G401.6 (cell line): ENCODE data around the gene PLSCR4.
"Not testable (repeated sequence)": the region's sequence is repeated elsewhere in the genome, so short reads cannot be mapped to it uniquely, and the experiment has no call there.

Experiments used
- FAIRE-seq: peaks from 2 replicates; lab custom pipeline; 2012; peaks lifted over from hg19 to GRCh38; lab: Jason Lieb, UNC

Gene PLSCR4

DNA sequence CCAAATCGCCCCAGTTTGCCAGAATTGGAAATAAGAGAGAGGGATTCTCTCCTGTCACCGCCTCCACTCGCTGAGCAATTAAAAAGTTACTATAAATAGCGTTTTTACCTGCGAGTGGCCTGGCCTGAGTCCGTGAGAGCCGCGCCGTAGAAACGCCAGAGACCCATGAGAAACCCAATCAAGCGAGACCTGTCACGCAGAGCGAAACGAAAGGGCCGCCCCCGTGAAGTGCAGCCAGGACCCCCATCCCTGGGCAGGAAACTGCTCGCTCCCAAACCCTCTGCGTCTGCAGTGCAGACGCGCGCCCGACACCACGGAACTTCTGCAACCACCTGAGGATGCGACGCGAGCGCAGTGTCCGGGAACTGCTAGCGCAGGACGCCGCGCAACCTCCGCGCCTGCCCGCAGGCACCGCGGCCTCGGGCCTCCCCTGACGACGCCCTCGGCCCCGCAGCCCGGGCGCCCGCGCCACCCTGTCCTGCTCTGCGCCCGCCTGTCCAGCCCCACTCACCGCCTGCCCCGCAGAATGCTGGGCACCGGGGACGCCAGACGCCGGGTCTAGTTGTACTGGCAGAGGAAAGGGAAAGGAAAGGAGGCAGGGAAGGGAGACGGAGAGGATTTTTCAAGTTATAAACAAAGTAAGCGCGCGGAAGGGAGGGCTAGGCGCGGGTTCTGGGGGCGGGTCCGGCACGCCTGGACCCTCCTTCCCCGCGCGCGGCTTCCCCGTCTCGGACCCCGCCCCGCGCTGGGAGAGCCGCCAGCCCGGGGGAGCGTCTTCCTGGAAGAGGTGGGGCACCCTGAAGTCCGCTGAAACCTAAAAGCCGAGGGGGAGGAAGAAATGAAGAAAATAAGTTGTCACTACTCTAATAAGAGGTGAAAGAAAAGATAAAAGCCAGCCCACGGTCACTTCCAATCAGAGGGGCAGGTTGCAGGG lies at the start of gene PLSCR4:
Gene PLSCR4, minus strand, starts transcription at position 657 of the 934 bp plus-strand sequence. CDS start 29,034 bp downstream, outside the sequence.
- FAIRE-seq, result no peak

GRCh38 chr3:146293401-146293800 lies 42.5 kb upstream of the PLSCR4 start:
- FAIRE-seq, result not testable (repeated sequence)

DNA sequence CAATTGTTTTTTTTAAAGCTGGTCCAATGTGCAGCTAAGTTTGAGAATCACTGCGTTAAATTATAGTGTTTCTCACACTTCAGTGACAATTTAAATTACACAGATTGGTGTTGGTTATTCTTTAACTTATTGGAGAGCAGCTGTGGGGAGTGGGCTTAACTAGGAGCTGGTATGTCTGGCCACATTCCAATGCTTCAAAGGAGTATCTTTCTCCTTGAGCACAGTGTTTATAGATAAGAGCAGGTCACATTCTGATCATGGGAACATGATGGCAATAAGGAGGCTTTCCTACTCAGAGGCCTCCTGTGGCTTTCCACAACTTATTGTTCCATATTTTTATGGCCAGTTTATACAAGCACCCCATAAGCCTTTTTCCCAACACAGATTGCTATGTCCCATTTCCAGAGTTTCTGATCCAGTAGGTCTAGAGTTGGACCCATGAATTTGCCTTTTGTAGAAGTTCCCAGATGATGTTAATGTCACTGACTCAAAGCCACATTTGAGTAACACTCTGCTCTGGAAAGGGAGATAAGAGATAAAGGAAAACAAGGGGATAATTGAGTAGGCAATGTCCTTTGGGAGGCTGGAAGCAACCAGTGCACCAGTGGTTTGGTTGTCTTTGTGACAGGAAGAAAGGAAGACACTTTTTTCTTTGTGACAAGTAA lies 33.0 kb upstream of the PLSCR4 start:
- FAIRE-seq, result no peak

DNA sequence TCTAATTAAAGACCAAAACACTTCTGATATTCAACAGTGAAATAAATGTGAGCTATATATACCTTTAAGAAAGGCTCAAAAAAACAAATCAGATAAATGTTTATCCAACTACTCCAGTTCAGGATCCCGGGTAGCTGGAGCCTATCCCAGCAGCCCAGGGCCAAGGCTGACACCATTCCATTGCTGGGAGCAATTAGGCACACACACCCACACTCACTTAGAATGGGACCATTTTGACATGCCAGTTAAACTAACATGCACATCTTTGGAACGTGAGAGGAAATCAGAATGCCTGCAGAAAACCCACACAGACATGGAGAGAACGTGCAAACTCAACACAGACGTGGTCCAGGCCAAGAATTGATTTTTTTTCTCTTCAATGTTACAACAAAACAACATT lies 30.0 kb upstream of the PLSCR4 start:
- FAIRE-seq, result no peak

DNA sequence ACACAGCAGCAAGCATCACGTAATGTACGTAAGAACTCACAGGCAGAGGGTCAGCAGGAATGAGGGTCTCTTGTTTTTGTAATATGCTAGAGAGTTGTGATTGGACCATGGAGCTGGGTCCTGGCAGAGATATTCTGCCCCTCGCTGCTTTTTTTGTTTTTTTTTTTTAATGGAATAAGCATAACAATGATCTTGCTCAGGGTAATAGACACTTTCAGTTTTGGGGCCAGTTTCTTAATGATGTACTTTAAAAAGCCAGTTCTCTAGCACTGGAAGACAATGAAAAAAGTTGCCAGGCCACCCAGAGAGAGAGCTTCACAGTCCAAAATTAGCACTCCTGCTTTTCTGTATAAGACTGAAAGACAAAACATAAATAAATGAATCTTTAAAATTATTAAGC lies 29.0 kb upstream of the PLSCR4 start:
- FAIRE-seq, result no peak

GRCh38 chr3:146279013-146279412 lies 28.1 kb upstream of the PLSCR4 start:
- FAIRE-seq, result no peak

- FAIRE-seq, result no peak
Measured at GRCh38 chr3:146277953-146278631, 27.2 kb upstream of the PLSCR4 start.

DNA sequence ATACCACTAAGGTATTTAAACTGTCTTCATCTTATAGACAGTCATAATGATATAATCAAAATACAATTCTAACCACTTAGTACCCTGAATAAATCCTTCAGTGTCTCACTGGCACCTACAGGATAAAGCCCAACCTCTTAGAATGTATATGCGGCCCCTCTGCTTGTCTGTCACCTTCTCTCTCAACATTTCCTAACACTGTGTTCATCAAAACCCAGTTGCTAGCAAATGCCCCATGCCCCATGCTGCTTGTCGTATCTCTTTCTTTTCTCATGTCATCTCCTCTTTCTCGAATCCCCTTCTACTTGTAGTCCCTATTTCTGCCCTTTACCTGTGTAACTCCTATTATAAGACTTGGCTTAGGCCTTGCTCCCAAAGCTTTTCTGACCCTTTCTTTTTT lies 24.6 kb upstream of the PLSCR4 start:
- no peak for FAIRE-seq

GRCh38 chr3:146274833-146275232 lies 23.9 kb upstream of the PLSCR4 start:
- FAIRE-seq, result no peak

DNA sequence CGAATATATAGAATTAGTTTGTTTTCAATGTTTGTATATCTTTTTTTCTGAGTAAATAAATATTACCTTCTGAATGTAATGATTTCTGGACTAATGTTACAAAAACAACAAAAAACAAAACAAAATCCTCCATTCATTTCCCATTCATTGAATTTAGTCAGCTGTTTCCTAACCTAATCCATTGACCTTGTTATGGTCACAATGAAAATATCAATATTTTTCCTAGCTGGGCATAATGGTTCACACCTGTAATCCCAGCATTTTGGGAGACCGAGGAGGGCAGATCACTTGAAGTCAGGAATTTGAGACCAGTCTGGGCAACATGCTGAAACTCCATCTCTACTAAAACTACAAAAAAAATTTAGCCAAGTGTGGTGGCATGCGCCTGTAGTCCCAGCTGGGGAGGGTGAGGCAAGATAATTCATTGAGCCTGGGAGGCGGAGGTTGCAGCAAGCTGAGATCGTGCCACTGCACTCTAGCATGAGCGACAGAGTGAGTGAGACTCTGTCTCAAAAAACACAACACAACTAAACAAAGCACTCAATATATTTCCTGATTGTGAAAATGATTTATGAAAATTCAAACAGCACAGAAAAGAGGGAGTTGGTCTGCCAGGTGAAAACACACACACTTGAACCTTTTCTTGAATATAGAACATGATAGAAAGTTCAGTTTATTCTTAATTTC lies 23.0 kb upstream of the PLSCR4 start:
- FAIRE-seq, result no peak

- no peak for FAIRE-seq
Measured at GRCh38 chr3:146271180-146271579, 20.3 kb upstream of the PLSCR4 start.

- FAIRE-seq, result no peak
Measured at GRCh38 chr3:146269271-146269670, 18.4 kb upstream of the PLSCR4 start.

DNA sequence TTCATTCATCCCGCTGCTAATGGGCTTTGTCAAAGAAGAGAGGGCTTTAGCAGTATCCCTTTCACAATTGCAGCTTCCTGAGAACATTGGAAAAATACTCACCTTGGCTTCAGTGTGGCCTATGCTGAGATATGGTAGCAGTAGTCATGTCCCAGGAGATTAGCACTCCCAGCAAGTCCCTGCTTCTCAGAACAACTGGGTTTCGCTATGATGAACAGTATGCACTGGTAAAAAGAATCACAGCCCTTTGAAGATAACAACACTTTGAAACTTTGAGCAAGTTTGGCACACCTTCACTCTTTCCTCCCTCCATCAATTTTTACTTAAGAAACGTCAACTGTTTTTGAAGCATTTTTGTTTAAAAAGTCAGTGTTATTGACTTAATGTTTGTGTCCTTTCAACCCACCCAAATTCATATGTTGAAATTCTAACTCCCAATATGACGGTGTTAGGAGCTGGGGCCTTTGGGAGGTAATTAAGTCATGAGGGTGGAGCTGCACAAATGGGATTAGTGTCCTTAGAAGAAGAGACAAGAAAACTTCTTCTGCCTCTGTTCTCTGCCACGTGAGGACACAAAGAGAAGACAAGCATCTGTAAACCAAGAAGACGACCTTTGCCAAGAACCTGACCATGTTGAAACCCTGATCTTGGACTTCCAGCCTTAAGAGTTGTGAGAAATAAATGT lies 17.8 kb upstream of the PLSCR4 start:
- FAIRE-seq, result no peak

GRCh38 chr3:146265720-146266119 lies 14.8 kb upstream of the PLSCR4 start:
- no peak for FAIRE-seq

DNA sequence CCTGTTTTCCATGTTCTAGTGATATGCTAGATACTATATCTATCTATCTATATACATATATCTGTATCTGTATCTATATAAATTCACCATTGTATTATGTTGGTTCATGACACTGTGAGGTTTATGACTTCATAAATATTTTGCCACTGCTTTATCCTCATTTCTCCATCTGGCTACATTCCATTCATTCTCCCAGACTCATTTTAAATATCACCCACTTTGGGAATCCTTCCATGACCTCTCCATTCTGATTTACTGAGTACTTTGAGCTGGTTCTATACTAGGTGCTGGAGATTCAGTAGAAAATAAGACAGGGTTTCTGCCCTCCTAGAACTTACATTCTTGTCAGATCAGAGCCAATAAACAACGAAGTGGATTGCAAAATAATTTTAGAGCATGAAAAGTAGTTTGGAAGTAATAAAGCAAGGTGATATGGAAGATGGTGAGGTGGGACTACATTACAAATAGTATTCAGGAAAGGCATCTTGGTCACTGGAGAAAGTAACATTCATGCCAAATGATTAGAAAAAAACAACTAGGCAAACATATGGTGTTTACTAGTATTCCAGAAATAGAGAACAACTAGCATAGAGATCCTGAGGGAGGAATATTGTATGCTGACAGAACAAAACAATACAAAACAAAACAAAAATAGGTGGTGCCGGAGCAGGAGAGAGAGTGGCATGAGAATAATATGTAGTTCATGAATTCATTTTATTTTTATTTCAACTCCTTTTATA lies 11.6 kb upstream of the PLSCR4 start:
- FAIRE-seq, result no peak

GRCh38 chr3:146259880-146260589 lies 9.1 kb upstream of the PLSCR4 start:
- FAIRE-seq, result no peak

DNA sequence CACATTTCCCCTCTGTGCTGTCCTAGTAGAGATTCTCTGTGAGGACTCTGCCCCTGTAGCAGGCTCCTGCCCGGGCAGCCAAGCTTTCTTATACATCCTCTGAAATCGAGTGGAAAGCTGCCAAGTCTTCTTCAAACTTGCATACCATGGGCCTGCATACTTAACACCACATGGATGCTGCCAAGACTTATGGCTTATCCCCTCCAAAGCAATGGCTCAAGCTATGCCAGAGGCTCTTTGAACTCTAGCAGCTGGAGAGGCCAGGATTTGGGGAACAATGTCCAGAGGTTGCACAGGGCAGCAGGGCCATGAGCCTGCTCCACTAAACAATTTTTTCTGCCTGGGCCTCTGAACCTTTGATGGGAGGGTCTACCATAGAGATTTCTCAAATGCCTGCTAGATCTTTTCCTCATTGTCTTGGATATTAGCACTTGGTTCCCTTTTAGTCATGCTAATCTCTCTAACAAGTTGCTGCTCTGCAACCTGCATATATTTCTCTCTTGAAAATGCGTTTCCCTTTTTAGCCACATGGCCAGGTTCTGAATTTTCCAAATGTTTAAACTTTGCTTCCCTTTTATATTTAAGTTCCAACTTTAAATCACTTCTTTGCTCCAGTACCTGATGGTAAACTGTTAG lies 6.1 kb upstream of the PLSCR4 start:
- no peak for FAIRE-seq

DNA sequence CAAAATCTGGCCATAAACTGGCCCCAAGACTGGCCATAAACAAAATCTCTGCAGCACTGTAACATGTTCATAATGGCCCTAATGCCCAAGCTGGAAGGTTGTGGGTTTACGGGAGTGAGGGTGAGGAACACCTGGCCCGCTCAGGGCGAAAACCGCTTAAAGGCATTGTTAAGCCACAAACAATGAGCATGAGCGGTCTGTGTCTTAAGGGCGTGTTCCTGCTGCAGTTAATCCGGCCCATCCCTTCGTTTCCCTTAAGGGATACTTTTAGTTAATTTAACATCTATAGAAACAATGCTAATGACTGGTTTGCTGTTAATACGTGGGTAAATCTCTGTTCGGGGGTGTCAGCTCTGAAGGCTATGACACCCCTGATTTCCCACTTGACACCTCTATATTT lies 1.5 kb upstream of the PLSCR4 start:
- not testable (repeated sequence) for FAIRE-seq

GRCh38 chr3:146249921-146250320 lies 984 bp downstream of the PLSCR4 start:
- no peak for FAIRE-seq

GRCh38 chr3:146247911-146248310 lies 3.0 kb downstream of the PLSCR4 start:
- no peak for FAIRE-seq
